Activated naive CD8-positive, alpha-beta T cell (primary cell): ENCODE measurements around the gene GUCA2B.

Experiments used
- H3K27ac Mint-ChIP-seq: one replicate; pipeline ENCODE4 v1.8.0; 2021; ENCODE audit warnings: mixed read lengths
- H3K27me3 Mint-ChIP-seq: one replicate; pipeline ENCODE4 v1.8.0; 2021; ENCODE audit warnings: mixed read lengths
- H3K36me3 Mint-ChIP-seq: one replicate; pipeline ENCODE4 v1.8.0; 2021; ENCODE audit warnings: mixed read lengths
- H3K4me1 Mint-ChIP-seq: one replicate; pipeline ENCODE4 v1.8.0; 2021; ENCODE audit warnings: low read depth, mixed read lengths
- H3K4me3 Mint-ChIP-seq: one replicate; pipeline ENCODE4 v1.8.0; 2021; ENCODE audit warnings: mild to moderate bottlenecking, mixed read lengths
- H3K9me3 Mint-ChIP-seq: one replicate; pipeline ENCODE4 v1.8.0; 2021; ENCODE audit warnings: low read depth, mixed read lengths

GUCA2B gene

GRCh38 chr1:42150651-42151050 lies 2.6 kb upstream of the GUCA2B start:
- H3K9me3 Mint-ChIP-seq = no peaks in the 10 kb centered on the region
- peaks cover 2% of the 10 kb centered on the region for H3K27me3 Mint-ChIP-seq
- H3K4me1 Mint-ChIP-seq = no peaks in the 10 kb centered on the region
- H3K36me3 Mint-ChIP-seq = no peaks in the 10 kb centered on the region
- H3K27ac Mint-ChIP-seq = no peak overlapping the region
- H3K4me3 Mint-ChIP-seq = no peak overlapping the region

DNA sequence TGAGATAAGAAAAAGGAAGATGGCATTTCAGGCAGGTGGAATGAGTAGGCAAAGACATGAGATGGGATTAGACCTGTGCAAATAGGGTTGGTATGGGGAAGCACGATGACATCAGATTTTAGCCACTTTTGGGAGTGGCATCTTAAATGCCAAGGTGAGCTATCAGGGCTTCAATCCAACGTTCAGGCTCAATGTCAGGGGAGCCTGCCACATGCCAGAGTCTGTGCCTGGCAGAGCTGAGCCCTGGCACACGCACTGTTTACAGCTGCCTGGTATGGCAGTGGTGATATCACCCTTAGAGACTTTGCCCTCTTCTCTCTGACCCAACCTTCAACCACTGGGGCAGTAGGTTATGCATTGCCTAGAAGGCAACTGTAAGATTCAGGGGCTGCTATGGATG lies 1.1 kb upstream of the GUCA2B start:
- Mint-ChIP-seq H3K4me3 (no peak overlapping the region), H3K36me3 (no peaks in the 10 kb centered on the region), H3K9me3 (no peaks in the 10 kb centered on the region), H3K27ac (no peak overlapping the region), H3K4me1 (no peaks in the 10 kb centered on the region), H3K27me3 (peaks cover 2% of the 10 kb centered on the region)

- Mint-ChIP-seq H3K36me3 (no peaks in the 10 kb centered on the region), H3K4me3 (no peak overlapping the region), H3K4me1 (peaks cover 7% of the 10 kb centered on the region), H3K27me3 (peaks cover 2% of the 10 kb centered on the region), H3K27ac (no peak overlapping the region), H3K9me3 (no peaks in the 10 kb centered on the region)
These were observed 414 bp downstream of the GUCA2B start for GRCh38 chr1:42153624-42154023.

GRCh38 chr1:42154685-42155084 lies 1.5 kb downstream of the GUCA2B start:
- Mint-ChIP-seq H3K4me3 (no peak overlapping the region), H3K27ac (no peak overlapping the region), H3K9me3 (no peaks in the 10 kb centered on the region), H3K4me1 (peaks cover 7% of the 10 kb centered on the region), H3K36me3 (no peaks in the 10 kb centered on the region), H3K27me3 (peaks cover under 1% of the 10 kb centered on the region)

- H3K9me3 Mint-ChIP-seq = no peaks in the 10 kb centered on the region
- no peak overlapping the region for H3K4me3 Mint-ChIP-seq
- no peak overlapping the region for H3K27ac Mint-ChIP-seq
- no peaks in the 10 kb centered on the region for H3K27me3 Mint-ChIP-seq
- H3K4me1 Mint-ChIP-seq = peaks cover 7% of the 10 kb centered on the region
- H3K36me3 Mint-ChIP-seq = no peaks in the 10 kb centered on the region
These were observed 2.2 kb downstream of the GUCA2B start for GRCh38 chr1:42155362-42155761.

GRCh38 chr1:42157667-42158066 lies 4.5 kb downstream of the GUCA2B start:
- H3K27me3 Mint-ChIP-seq = peaks cover 3% of the 10 kb centered on the region
- no peak overlapping the region for H3K27ac Mint-ChIP-seq
- peaks cover 7% of the 10 kb centered on the region for H3K4me1 Mint-ChIP-seq
- H3K36me3 Mint-ChIP-seq = peaks cover 9% of the 10 kb centered on the region
- peaks cover 11% of the 10 kb centered on the region for H3K9me3 Mint-ChIP-seq
- H3K4me3 Mint-ChIP-seq = no peak overlapping the region

- peaks cover 11% of the 10 kb centered on the region for H3K9me3 Mint-ChIP-seq
- no peak overlapping the region for H3K4me3 Mint-ChIP-seq
- peaks cover 9% of the 10 kb centered on the region for H3K36me3 Mint-ChIP-seq
- H3K27ac Mint-ChIP-seq = no peak overlapping the region
- peaks cover 3% of the 10 kb centered on the region for H3K27me3 Mint-ChIP-seq
- peaks cover 7% of the 10 kb centered on the region for H3K4me1 Mint-ChIP-seq
These were observed 5.0 kb downstream of the GUCA2B start for GRCh38 chr1:42158189-42158588.

DNA sequence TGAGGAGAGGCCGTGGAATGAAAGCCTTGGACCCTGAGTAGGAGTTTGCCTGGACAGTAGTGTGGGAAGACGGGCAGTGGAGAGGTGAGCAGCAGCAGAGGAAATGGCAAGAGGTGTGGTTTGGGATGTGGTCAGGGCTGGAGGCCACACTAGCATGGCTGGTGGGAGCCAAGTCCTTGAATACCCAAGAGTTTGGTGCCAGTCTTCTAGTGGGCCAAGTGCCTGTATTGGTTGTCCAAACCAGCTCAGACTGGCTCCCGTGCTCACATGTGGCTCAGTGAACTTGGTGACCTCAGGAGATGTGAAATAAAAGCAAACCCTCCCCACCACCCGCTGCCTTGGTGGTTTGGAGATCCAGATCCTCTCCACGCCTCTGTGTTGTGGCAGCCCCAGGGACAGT lies 9.0 kb downstream of the GUCA2B start:
- peaks cover 7% of the 10 kb centered on the region for H3K4me1 Mint-ChIP-seq
- peaks cover 11% of the 10 kb centered on the region for H3K9me3 Mint-ChIP-seq
- peaks cover 5% of the 10 kb centered on the region for H3K27me3 Mint-ChIP-seq
- H3K36me3 Mint-ChIP-seq = peaks cover 9% of the 10 kb centered on the region
- no peak overlapping the region for H3K4me3 Mint-ChIP-seq
- H3K27ac Mint-ChIP-seq = no peak overlapping the region

- Mint-ChIP-seq H3K4me1 (no peaks in the 10 kb centered on the region), H3K36me3 (peaks cover 9% of the 10 kb centered on the region), H3K27ac (no peak overlapping the region), H3K4me3 (no peak overlapping the region), H3K27me3 (peaks cover 7% of the 10 kb centered on the region), H3K9me3 (peaks cover 11% of the 10 kb centered on the region)
These were observed 9.9 kb downstream of the GUCA2B start for GRCh38 chr1:42163114-42163513.

- peaks cover 11% of the 10 kb centered on the region for H3K9me3 Mint-ChIP-seq
- no peak overlapping the region for H3K4me3 Mint-ChIP-seq
- peaks cover 9% of the 10 kb centered on the region for H3K36me3 Mint-ChIP-seq
- H3K4me1 Mint-ChIP-seq = no peaks in the 10 kb centered on the region
- peaks cover 7% of the 10 kb centered on the region for H3K27me3 Mint-ChIP-seq
- H3K27ac Mint-ChIP-seq = no peak overlapping the region
These were observed 10.6 kb downstream of the GUCA2B start for GRCh38 chr1:42163536-42164503.

GRCh38 chr1:42164551-42165420 lies 11.6 kb downstream of the GUCA2B start, which contains the start of gene GUCA2A:
TSS of gene GUCA2A (minus strand) at chr1:42164745. CDS start at chr1:42164712, 33 bp downstream.
- Mint-ChIP-seq H3K9me3 (peaks cover 11% of the 10 kb centered on the region), H3K4me1 (no peaks in the 10 kb centered on the region), H3K27me3 (peaks cover 7% of the 10 kb centered on the region), H3K36me3 (peaks cover 9% of the 10 kb centered on the region), H3K27ac (no peak within 1 kb of the TSS), H3K4me3 (no peak within 1 kb of the TSS)

GRCh38 chr1:42165511-42166210 lies 12.5 kb downstream of the GUCA2B start:
- no peak overlapping the region for H3K27ac Mint-ChIP-seq
- peaks cover 8% of the 10 kb centered on the region for H3K9me3 Mint-ChIP-seq
- peaks cover 7% of the 10 kb centered on the region for H3K27me3 Mint-ChIP-seq
- H3K36me3 Mint-ChIP-seq = peaks cover 6% of the 10 kb centered on the region
- H3K4me1 Mint-ChIP-seq = no peaks in the 10 kb centered on the region
- no peak overlapping the region for H3K4me3 Mint-ChIP-seq

- no peaks in the 10 kb centered on the region for H3K9me3 Mint-ChIP-seq
- peaks cover 4% of the 10 kb centered on the region for H3K27me3 Mint-ChIP-seq
- no peak overlapping the region for H3K4me3 Mint-ChIP-seq
- H3K36me3 Mint-ChIP-seq = no peaks in the 10 kb centered on the region
- H3K4me1 Mint-ChIP-seq = no peaks in the 10 kb centered on the region
- H3K27ac Mint-ChIP-seq = no peak overlapping the region
These were observed 14.6 kb downstream of the GUCA2B start for GRCh38 chr1:42167611-42168390.

DNA sequence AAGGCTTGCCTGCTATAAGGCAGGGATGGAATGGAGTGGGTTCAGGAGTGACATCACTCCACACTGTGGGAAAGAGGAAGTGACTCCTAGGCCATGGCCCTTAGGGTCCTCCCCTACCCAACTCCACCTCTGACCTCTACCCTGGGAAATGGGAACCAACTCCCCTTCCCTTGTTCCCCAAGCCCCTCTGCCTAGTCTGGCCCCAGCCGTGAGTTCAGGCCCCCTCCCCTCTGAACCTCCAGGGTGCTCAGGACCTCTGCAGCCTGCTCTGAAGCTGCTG lies 15.1 kb downstream of the GUCA2B start:
- Mint-ChIP-seq H3K27me3 (peaks cover 4% of the 10 kb centered on the region), H3K36me3 (no peaks in the 10 kb centered on the region), H3K4me3 (no peak overlapping the region), H3K9me3 (no peaks in the 10 kb centered on the region), H3K27ac (no peak overlapping the region), H3K4me1 (no peaks in the 10 kb centered on the region)
